SK-N-SH (cell line): ENCODE results near the gene NFX1. TPM values are rescaled to one million over a fixed set of nuclear protein-coding genes. Genes with fewer than 3 reads are reported as not detected.

Experiments
- CTCF ChIA-PET: fragments of 300-600, 350-600 bp; formaldehyde crosslinking; extraction: SDS; loops from one replicate; lab custom pipeline; 2021; lab: Yijun Ruan, JAX
- POLR2A ChIA-PET: fragments of 350-600 bp; sonication (Branson Sonifier 250); formaldehyde crosslinking; extraction: SDS; loops from one replicate; lab custom pipeline; 2020; ENCODE audit warnings: antibody characterized with exemption, inconsistent platforms; lab: Yijun Ruan, JAX
- DNase-seq: peaks from one replicate; pipeline ENCODE4 v3.0.0; 2012
- H2AFZ ChIP-seq: fragments of 200-600 bp; sonication (generic); 2 replicates; pipeline ENCODE4 v1.8.1; 2016; ENCODE audit warnings: antibody characterized with exemption, mild to moderate bottlenecking, low read depth
- H3F3A ChIP-seq: fragments of 200-600 bp; sonication (generic); replicated peaks from 2 replicates; pipeline ENCODE3; 2016; ENCODE audit warnings: antibody characterized with exemption, mild to moderate bottlenecking; ENCODE audit not compliant: insufficient read depth
- H3K27ac ChIP-seq, 2 experiments: fragments of 200-500 bp in 1 of 2; fragments of 200-600 bp in 1 of 2; sonication (Bioruptor generic) in 1 of 2; sonication (generic), shearing (Covaris generic) in 1 of 2; 2 replicates each; pipeline versions ENCODE4 v1.5.1 to v1.6.1; 2014 to 2016; ENCODE audit warnings: low read depth in 2 of 2, inconsistent platforms in 1 of 2, low read length in 1 of 2, mild to moderate bottlenecking in 1 of 2, mixed read lengths in 1 of 2
- H3K27me3 ChIP-seq: fragments of 200-600 bp; sonication (generic), shearing (Covaris generic); 2 replicates; pipeline ENCODE4 v1.6.1; 2016; ENCODE audit warnings: mixed run types; ENCODE audit not compliant: insufficient read depth
- H3K36me3 ChIP-seq, 2 experiments: fragments of 200-500 bp in 1 of 2; fragments of 200-600 bp in 1 of 2; sonication (Bioruptor generic) in 1 of 2; sonication (generic) in 1 of 2; replicated peaks in 1 of 2; 2 replicates each; pipeline versions ENCODE3 to v1.5.1; 2014 to 2016; ENCODE audit warnings: low read length in 1 of 2, mild to moderate bottlenecking in 1 of 2; ENCODE audit not compliant: insufficient read depth in 2 of 2, control insufficient read depth in 1 of 2
- H3K4me1 ChIP-seq, 2 experiments: fragments of 200-500 bp in 1 of 2; fragments of 200-600 bp in 1 of 2; sonication (Bioruptor generic) in 1 of 2; sonication (generic), shearing (Covaris generic) in 1 of 2; 2 replicates each; pipeline versions ENCODE4 v1.5.1 to v1.6.1; 2014 to 2016; ENCODE audit warnings: low read depth in 1 of 2, low read length in 1 of 2, mixed run types in 1 of 2; ENCODE audit not compliant: insufficient read depth in 2 of 2, control insufficient read depth in 1 of 2
- H3K4me2 ChIP-seq: fragments of 200-600 bp; sonication (generic), shearing (Covaris generic); 2 replicates; pipeline ENCODE4 v1.6.1; 2017; ENCODE audit warnings: mixed run types
- H3K4me3 ChIP-seq, 2 experiments: fragments of 200-500 bp in 1 of 2; fragments of 200-600 bp in 1 of 2; sonication (Bioruptor generic) in 1 of 2; sonication (generic), shearing (Covaris generic) in 1 of 2; 2 replicates each; pipeline versions ENCODE4 v1.5.1 to v1.8.1; 2014 to 2016; ENCODE audit warnings: low read depth in 2 of 2, inconsistent platforms in 1 of 2, low read length in 1 of 2, mild to moderate bottlenecking in 1 of 2, mixed read lengths in 1 of 2, moderate library complexity in 1 of 2
- H3K79me2 ChIP-seq: fragments of 200-600 bp; sonication (generic); 2 replicates; pipeline ENCODE4 v1.8.1; 2017; ENCODE audit warnings: mild to moderate bottlenecking; ENCODE audit not compliant: insufficient read depth
- H3K9ac ChIP-seq: fragments of 200-600 bp; sonication (generic); 2 replicates; pipeline ENCODE4 v1.6.1; 2017; ENCODE audit warnings: mixed run types
- H3K9me2 ChIP-seq: fragments of 200-600 bp; sonication (generic); 2 replicates; pipeline ENCODE4 v1.6.1; 2017; ENCODE audit warnings: mixed run types
- H3K9me3 ChIP-seq: fragments of 200-600 bp; sonication (generic); 2 replicates; pipeline ENCODE4 v1.6.1; 2017; ENCODE audit warnings: mixed run types, mild to moderate bottlenecking, moderate library complexity
- H4K20me1 ChIP-seq: fragments of 200-600 bp; sonication (generic); 2 replicates; pipeline ENCODE4 v1.6.1; 2017; ENCODE audit warnings: mild to moderate bottlenecking, mixed run types; ENCODE audit not compliant: insufficient read depth
- ELF1 ChIP-seq: IDR thresholded peaks from 2 replicates; pipeline ENCODE4 v1.4.0; 2012
- EZH2phosphoT487 ChIP-seq: fragments of 200-600 bp; sonication (generic); IDR thresholded peaks from 2 replicates; pipeline ENCODE4 v1.6.1; 2017; ENCODE audit warnings: low read depth, mixed run types, mild to moderate bottlenecking, antibody characterized with exemption, moderate library complexity, borderline replicate concordance
- FOXM1 ChIP-seq: IDR thresholded peaks from 2 replicates; pipeline ENCODE4 v1.4.0; 2012; ENCODE audit warnings: low read depth, mild to moderate bottlenecking
- JUND ChIP-seq: IDR thresholded peaks from 2 replicates; pipeline ENCODE4 v1.4.0; 2012
- MAX ChIP-seq: IDR thresholded peaks from 2 replicates; pipeline ENCODE4 v1.4.0; 2012; ENCODE audit warnings: low read depth
- MXI1 ChIP-seq: IDR thresholded peaks from 2 replicates; pipeline ENCODE4 v1.6.1; 2012; ENCODE audit warnings: mild to moderate bottlenecking, low read depth, low read length, improper control_type of control experiment
- NRF1 ChIP-seq: IDR thresholded peaks from 2 replicates; pipeline ENCODE4 v1.6.1; 2012; ENCODE audit warnings: low read depth, mild to moderate bottlenecking, low read length
- SMC3 ChIP-seq: IDR thresholded peaks from 2 replicates; pipeline ENCODE4 v1.6.1; 2012; ENCODE audit warnings: low read depth, low read length, improper control_type of control experiment
- TAF1 ChIP-seq: IDR thresholded peaks from 2 replicates; pipeline ENCODE4 v1.6.1; 2012; ENCODE audit warnings: low read depth, mild to moderate bottlenecking, low read length, moderate library complexity, borderline replicate concordance
- USF1 ChIP-seq: IDR thresholded peaks from 2 replicates; pipeline ENCODE4 v1.4.0; 2012; ENCODE audit warnings: low read depth, borderline replicate concordance
- WGBS: methylation state at CpG from one replicate; pipeline ENCODE4 v1.1.6; 2017; ENCODE audit warnings: low lambda C conversion rate; 5-methylcytosine and 5-hydroxymethylcytosine counted together
- polyA plus RNA-seq, 3 experiments: library from polyadenylated mRNA; depleted of rRNA; stranded (reverse); fragments of >200 nt; gene quantifications; 2 replicates each; pipeline ENCODE4 v1.2.3, GENCODE V29; 2012

The NFX1 gene
- polyA plus RNA-seq, 1 of the 3 experiments (the other 2 are of a cell fraction): 19.6 TPM

DNA sequence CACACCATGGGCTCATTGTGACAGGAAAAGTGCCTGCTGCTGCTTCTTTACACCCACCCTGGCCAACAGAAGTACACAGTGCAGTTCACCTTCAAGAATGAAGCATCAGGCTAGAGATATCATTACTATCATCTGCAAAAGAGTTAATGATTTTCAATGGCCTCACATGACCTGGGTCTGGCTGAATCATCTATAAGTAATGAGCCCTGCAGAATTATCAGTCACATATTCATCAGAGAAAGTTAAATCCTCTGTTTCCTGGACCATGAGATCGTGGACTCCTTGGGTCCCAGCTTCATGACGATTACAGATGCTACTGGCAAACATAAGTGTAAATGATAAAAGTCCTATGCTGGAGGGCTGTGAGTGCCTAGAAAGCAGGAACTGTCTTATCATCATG, 34.1 kb upstream of the NFX1 start:
- Histone ChIP-seq H3K27ac (no peak overlapping the region), H2AFZ (no peak overlapping the region), H3K9ac (no peak overlapping the region), H3F3A (no peaks in the 10 kb centered on the region), H3K79me2 (peaks cover 3% of the 10 kb centered on the region; the same call in 1 of the 2 replicates), H3K9me2 (no peaks in the 10 kb centered on the region), H3K4me2 (no peak overlapping the region), H3K27me3 (no peaks in the 10 kb centered on the region), H4K20me1 (no peaks in the 10 kb centered on the region), H3K4me1 (no peaks in the 10 kb centered on the region), H3K36me3 (peaks cover 57 to 75% of the 10 kb centered on the region in 2 experiments), H3K9me3 (no peaks in the 10 kb centered on the region), H3K4me3 (no peak overlapping the region)
- WGBS: 72% methylated on average over 2 of the region's 2 CpGs
- no peak for TF ChIP-seq FOXM1
- ChIA-PET CTCF (no interaction called here), POLR2A (no interaction called here)
- DNase-seq: no peak

DNA sequence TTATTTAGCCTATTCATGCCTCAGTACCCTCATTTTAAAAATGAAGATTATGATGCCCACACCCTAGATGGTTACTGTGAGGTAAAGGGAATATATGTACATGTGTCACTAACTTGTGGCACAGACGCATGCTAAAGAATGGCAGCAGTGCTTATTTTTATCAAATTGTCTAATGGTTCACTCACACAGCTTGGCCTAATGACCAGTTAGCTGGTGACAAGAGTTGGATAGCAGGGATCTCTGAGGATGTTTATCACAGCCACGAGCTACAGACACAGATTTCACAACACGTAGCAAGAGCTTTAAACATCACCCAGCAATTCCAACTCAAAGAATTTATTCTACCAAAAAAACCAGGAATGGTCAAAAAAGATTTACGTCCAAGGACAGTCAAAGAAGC, 33.0 kb upstream of the NFX1 start:
- H3K36me3 ChIP-seq: peaks cover 63 to 81% of the 10 kb centered on the region in 2 experiments
- no peak for DNase-seq
- 93% methylated on average over 4 of the region's 4 CpGs for WGBS
- H3K9ac ChIP-seq: no peak overlapping the region
- POLR2A ChIA-PET: no interaction called here
- no peaks in the 10 kb centered on the region for H3F3A ChIP-seq
- no peaks in the 10 kb centered on the region for H3K9me2 ChIP-seq
- no peaks in the 10 kb centered on the region for H4K20me1 ChIP-seq
- no peak for TF ChIP-seq USF1
- no peak for TF ChIP-seq JUND
- TF ChIP-seq MAX: no peak
- TF ChIP-seq ELF1: no peak
- TF ChIP-seq EZH2phosphoT487: no peak
- no peak for TF ChIP-seq SMC3
- TF ChIP-seq MXI1: no peak
- H3K79me2 ChIP-seq: peaks cover 12% of the 10 kb centered on the region
- H3K4me1 ChIP-seq: no peaks in the 10 kb centered on the region
- H3K27ac ChIP-seq: no peak overlapping the region
- no peak overlapping the region for H2AFZ ChIP-seq
- no peak overlapping the region for H3K4me3 ChIP-seq
- CTCF ChIA-PET: no interaction called here
- no peak overlapping the region for H3K4me2 ChIP-seq
- H3K9me3 ChIP-seq: no peaks in the 10 kb centered on the region
- H3K27me3 ChIP-seq: no peaks in the 10 kb centered on the region

DNA sequence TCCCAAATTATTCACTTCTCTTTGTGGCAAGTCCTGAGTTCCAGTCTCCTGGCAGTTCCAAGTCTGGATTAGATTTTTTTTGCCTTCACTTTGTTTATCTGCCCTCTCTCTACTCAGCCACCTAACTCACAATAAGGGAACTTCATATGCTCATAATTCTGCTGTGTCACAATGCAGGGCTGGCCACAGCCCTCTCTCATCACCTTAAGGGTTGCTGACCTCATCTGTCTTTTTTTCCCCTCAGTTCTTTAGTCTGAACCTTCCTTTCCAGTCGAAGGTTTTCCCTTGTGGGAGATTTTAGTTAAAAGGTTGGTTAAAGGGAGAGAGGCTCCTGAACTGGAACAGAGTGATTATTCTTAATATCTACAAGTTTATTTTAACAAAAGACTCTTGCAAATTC, 29.9 kb upstream of the NFX1 start:
- Histone ChIP-seq H2AFZ (no peak overlapping the region), H3K27me3 (no peaks in the 10 kb centered on the region), H3K9me3 (no peaks in the 10 kb centered on the region), H4K20me1 (no peaks in the 10 kb centered on the region), H3F3A (no peaks in the 10 kb centered on the region), H3K9ac (no peak overlapping the region), H3K4me1 (peaks cover under 1 to 7% of the 10 kb centered on the region in 2 experiments; a peak in 1 of 4 replicates), H3K9me2 (no peaks in the 10 kb centered on the region), H3K4me3 (no peak overlapping the region), H3K27ac (no peak overlapping the region), H3K79me2 (peaks cover 36% of the 10 kb centered on the region), H3K36me3 (peaks cover 54 to 59% of the 10 kb centered on the region in 2 experiments), H3K4me2 (no peak overlapping the region)
- WGBS: 90% methylated on average over 1 of the region's 1 CpG
- ChIA-PET CTCF (no interaction called here), POLR2A (no interaction called here)
- TF ChIP-seq NRF1 (no peak), MAX (no peak), EZH2phosphoT487 (no peak), TAF1 (no peak), SMC3 (no peak), USF1 (no peak)
- DNase-seq: no peak
